ENCODE results near the gene KCNJ6. TPM values are rescaled to one million over a fixed set of nuclear protein-coding genes. Genes with fewer than 3 reads are reported as not detected.
"Not testable (repeated sequence)": the region's sequence is repeated elsewhere in the genome, so short reads cannot be mapped to it uniquely, and the experiment has no call there.

The KCNJ6 gene
- total RNA-seq, 1 donor from 2014 or later, result 0.12 TPM

GRCh38 chr21:37595944-37596343 is 320.3 kb downstream of the KCNJ6 start:
- no peak for DNase-seq (ENCODE audit: low spot score)

GRCh38 chr21:37594472-37594951 is 321.7 kb downstream of the KCNJ6 start:
- no peak for DNase-seq (ENCODE audit: low spot score)

- no peak for DNase-seq (ENCODE audit: low spot score)
Observed at GRCh38 chr21:37593740-37594471, 322.4 kb downstream of the KCNJ6 start.

GRCh38 chr21:37593015-37593414 is 323.2 kb downstream of the KCNJ6 start:
- no peak for DNase-seq (ENCODE audit: low spot score)

- no peak for DNase-seq (ENCODE audit: low spot score)
Observed at GRCh38 chr21:37592496-37592895, 323.8 kb downstream of the KCNJ6 start.

- not testable (repeated sequence) for DNase-seq (ENCODE audit: low spot score)
Observed at GRCh38 chr21:37591994-37592393, 324.3 kb downstream of the KCNJ6 start.

- not testable (repeated sequence) for DNase-seq (ENCODE audit: low spot score)
Observed at GRCh38 chr21:37590836-37591235, 325.4 kb downstream of the KCNJ6 start.

- DNase-seq (ENCODE audit: low spot score), result not testable (repeated sequence)
Observed at GRCh38 chr21:37588644-37589043, 327.6 kb downstream of the KCNJ6 start.

- DNase-seq (ENCODE audit: low spot score), result no peak
Observed at GRCh38 chr21:37587635-37588177, 328.6 kb downstream of the KCNJ6 start.

- no peak for DNase-seq (ENCODE audit: low spot score)
Observed at GRCh38 chr21:37587203-37587602, 329.1 kb downstream of the KCNJ6 start.

GRCh38 chr21:37582590-37582989 is 333.7 kb downstream of the KCNJ6 start:
- DNase-seq (ENCODE audit: low spot score), result peak; percentile 13

GRCh38 chr21:37580666-37581065 is 335.6 kb downstream of the KCNJ6 start:
- DNase-seq (ENCODE audit: low spot score), result no peak

GRCh38 chr21:37579356-37579755 is 336.9 kb downstream of the KCNJ6 start:
- no peak for DNase-seq (ENCODE audit: low spot score)

GRCh38 chr21:37578471-37579126 is 337.7 kb downstream of the KCNJ6 start:
- DNase-seq (ENCODE audit: low spot score), result no peak

- not testable (repeated sequence) for DNase-seq (ENCODE audit: low spot score)
Observed at GRCh38 chr21:37576929-37577328, 339.3 kb downstream of the KCNJ6 start.

GRCh38 chr21:37575580-37575979 is 340.7 kb downstream of the KCNJ6 start:
- DNase-seq (ENCODE audit: low spot score), result no peak

GRCh38 chr21:37574751-37575150 is 341.5 kb downstream of the KCNJ6 start:
- no peak for DNase-seq (ENCODE audit: low spot score)

- no peak for DNase-seq (ENCODE audit: low spot score)
Observed at GRCh38 chr21:37574316-37574715, 341.9 kb downstream of the KCNJ6 start.

- no peak for DNase-seq (ENCODE audit: low spot score)
Observed at GRCh38 chr21:37571442-37571841, 344.8 kb downstream of the KCNJ6 start.

- no peak for DNase-seq (ENCODE audit: low spot score)
Observed at GRCh38 chr21:37568916-37569315, 347.3 kb downstream of the KCNJ6 start.

- DNase-seq (ENCODE audit: low spot score), result no peak
Observed at GRCh38 chr21:37568415-37568814, 347.8 kb downstream of the KCNJ6 start.

GRCh38 chr21:37566790-37567615 is 349.3 kb downstream of the KCNJ6 start:
- no peak for DNase-seq (ENCODE audit: low spot score)

All from mucosa of gallbladder (tissue), 1 donor.